Activated CD4-positive, alpha-beta T cell treated with anti-CD3 and anti-CD28 coated beads, Interleukin-2, amount 50 U/mL, for 1 hour (primary cell): ENCODE measurements around the gene FNDC5.
"Not testable (repeated sequence)": the region's sequence is repeated elsewhere in the genome, so short reads cannot be mapped to it uniquely, and the experiment has no call there.

Experiments used
- DNase-seq: peaks from one replicate; pipeline ENCODE4 v3.0.0-alpha.2; 2020

FNDC5 gene

GRCh38 chr1:32870615-32871363, at the start of gene FNDC5:
Gene FNDC5 (minus strand): TSS chr1:32870912.
- DNase-seq = no peak

- DNase-seq = no peak
These were observed 49.4 kb upstream of the FNDC5 start for GRCh38 chr1:32919811-32920733.

GRCh38 chr1:32918179-32918578, 47.5 kb upstream of the FNDC5 start:
- no peak for DNase-seq

GRCh38 chr1:32917521-32917920, 46.8 kb upstream of the FNDC5 start:
- no peak for DNase-seq

GRCh38 chr1:32915766-32916706, 45.3 kb upstream of the FNDC5 start:
- no peak for DNase-seq

GRCh38 chr1:32910319-32910718, 39.6 kb upstream of the FNDC5 start:
- no peak for DNase-seq

- DNase-seq = no peak
These were observed 36.7 kb upstream of the FNDC5 start for GRCh38 chr1:32907435-32907834.

- no peak for DNase-seq
These were observed 35.9 kb upstream of the FNDC5 start for GRCh38 chr1:32906654-32907053.

GRCh38 chr1:32905588-32905987, 34.9 kb upstream of the FNDC5 start:
- not testable (repeated sequence) for DNase-seq

- no peak for DNase-seq
These were observed 34.1 kb upstream of the FNDC5 start for GRCh38 chr1:32904797-32905196.

- no peak for DNase-seq
These were observed 33.5 kb upstream of the FNDC5 start for GRCh38 chr1:32903991-32904785.

- no peak for DNase-seq
These were observed 31.8 kb upstream of the FNDC5 start for GRCh38 chr1:32902535-32902920.

GRCh38 chr1:32901823-32902534, 31.3 kb upstream of the FNDC5 start:
- no peak for DNase-seq

GRCh38 chr1:32900956-32901822, 30.5 kb upstream of the FNDC5 start, which contains the start of gene TMEM54:
Gene TMEM54 (minus strand): TSS chr1:32901389. CDS start chr1:32901238, 151 bp downstream.
- DNase-seq = no peak

- DNase-seq = no peak
These were observed 29.8 kb upstream of the FNDC5 start for GRCh38 chr1:32900371-32900955.

- DNase-seq = no peak
These were observed 29.0 kb upstream of the FNDC5 start for GRCh38 chr1:32899586-32900296.

- DNase-seq = no peak
These were observed 28.2 kb upstream of the FNDC5 start for GRCh38 chr1:32898958-32899357.

GRCh38 chr1:32898056-32898455, 27.3 kb upstream of the FNDC5 start:
- DNase-seq = no peak
